Measurements from ENCODE around the gene RTN4R. TPM values are rescaled to one million over a fixed set of nuclear protein-coding genes. Genes with fewer than 3 reads are reported as not detected.

Gene RTN4R
- total and polyA plus RNA-seq, 3 donors from 2014 or later, result 2.1 to 6.1 (median 5.1) TPM

DNA sequence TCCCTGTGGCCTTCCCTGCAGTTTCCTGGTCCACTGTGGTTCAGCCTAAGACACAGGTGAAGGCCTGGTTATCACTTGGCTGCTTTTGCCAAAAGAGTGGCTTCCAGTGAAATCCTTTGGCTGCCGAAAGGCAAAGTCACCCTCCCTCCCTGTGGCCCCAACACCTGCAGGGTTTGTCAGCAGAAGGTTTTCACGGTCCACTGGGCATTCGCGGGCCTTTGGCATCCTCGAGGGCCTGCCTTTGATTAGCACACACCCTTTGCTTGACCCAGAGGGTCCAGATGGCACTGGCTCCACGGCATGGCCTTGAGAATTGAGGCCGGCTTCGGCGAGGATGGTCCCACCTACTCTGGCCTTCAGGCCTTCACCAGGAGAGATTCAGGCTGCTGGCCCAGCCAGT lies 35.3 kb downstream of the RTN4R start:
- Histone ChIP-seq H3K4me3 (no peak overlapping the region), H3K4me1 (peaks cover 4% of the 10 kb centered on the region), H3K27ac (no peak overlapping the region), H3K9me3 (no peaks in the 10 kb centered on the region), H3K27me3 (no peaks in the 10 kb centered on the region), H3K36me3 (ENCODE audit: low read depth, missing control alignments) (no peaks in the 10 kb centered on the region)
- WGBS, 2 donors, result 71% methylated on average over 9 of the region's 9 CpGs; no CpG with 5 or more reads in 1 of the 2 donors
- no peak for DNase-seq
- TF ChIP-seq, protein P1, sequence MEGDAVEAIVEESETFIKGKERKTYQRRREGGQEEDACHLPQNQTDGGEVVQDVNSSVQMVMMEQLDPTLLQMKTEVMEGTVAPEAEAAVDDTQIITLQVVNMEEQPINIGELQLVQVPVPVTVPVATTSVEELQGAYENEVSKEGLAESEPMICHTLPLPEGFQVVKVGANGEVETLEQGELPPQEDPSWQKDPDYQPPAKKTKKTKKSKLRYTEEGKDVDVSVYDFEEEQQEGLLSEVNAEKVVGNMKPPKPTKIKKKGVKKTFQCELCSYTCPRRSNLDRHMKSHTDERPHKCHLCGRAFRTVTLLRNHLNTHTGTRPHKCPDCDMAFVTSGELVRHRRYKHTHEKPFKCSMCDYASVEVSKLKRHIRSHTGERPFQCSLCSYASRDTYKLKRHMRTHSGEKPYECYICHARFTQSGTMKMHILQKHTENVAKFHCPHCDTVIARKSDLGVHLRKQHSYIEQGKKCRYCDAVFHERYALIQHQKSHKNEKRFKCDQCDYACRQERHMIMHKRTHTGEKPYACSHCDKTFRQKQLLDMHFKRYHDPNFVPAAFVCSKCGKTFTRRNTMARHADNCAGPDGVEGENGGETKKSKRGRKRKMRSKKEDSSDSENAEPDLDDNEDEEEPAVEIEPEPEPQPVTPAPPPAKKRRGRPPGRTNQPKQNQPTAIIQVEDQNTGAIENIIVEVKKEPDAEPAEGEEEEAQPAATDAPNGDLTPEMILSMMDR (IDR thresholded peaks at IDR 0.05), result no peak
- TF ChIP-seq POLR2A (IDR thresholded peaks at IDR 0.05), result no peak
- intact Hi-C loops (cut with DNase I; ENCODE audit: low total_unique reads), result no loop called here

DNA sequence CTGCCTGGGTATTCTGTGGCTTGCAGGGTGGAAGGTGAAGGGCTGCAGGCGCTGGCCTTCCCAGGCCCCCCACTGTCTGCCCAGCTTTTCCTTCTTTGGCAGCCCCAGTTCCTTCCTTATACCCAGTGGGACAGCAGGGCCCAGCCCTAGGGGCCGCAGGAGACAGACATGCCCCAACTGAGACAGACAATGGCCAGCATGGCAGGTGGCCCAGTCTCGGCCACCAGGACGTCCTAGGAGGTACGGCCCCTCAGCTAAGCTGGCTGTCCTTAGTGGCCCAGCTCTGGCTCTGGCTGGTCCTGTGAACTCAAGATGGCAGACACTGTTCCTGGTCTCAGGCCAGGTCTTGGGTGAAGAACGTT lies 35.9 kb downstream of the RTN4R start:
- no peaks in the 10 kb centered on the region for H3K9me3 ChIP-seq
- H3K27me3 ChIP-seq, result no peaks in the 10 kb centered on the region
- peaks cover 4% of the 10 kb centered on the region for H3K4me1 ChIP-seq
- no peak for DNase-seq
- H3K36me3 ChIP-seq (ENCODE audit: low read depth, missing control alignments), result no peaks in the 10 kb centered on the region
- no peak overlapping the region for H3K4me3 ChIP-seq
- intact Hi-C loops (cut with DNase I; ENCODE audit: low total_unique reads), result no loop called here
- WGBS, 2 donors, result 94 to 100% methylated on average over 2 to 6 of the region's 6 CpGs
- H3K27ac ChIP-seq, result no peak overlapping the region
- TF ChIP-seq, protein P1 (IDR thresholded peaks at IDR 0.05), result no peak
- no peak for TF ChIP-seq POLR2A (IDR thresholded peaks at IDR 0.05)

DNA sequence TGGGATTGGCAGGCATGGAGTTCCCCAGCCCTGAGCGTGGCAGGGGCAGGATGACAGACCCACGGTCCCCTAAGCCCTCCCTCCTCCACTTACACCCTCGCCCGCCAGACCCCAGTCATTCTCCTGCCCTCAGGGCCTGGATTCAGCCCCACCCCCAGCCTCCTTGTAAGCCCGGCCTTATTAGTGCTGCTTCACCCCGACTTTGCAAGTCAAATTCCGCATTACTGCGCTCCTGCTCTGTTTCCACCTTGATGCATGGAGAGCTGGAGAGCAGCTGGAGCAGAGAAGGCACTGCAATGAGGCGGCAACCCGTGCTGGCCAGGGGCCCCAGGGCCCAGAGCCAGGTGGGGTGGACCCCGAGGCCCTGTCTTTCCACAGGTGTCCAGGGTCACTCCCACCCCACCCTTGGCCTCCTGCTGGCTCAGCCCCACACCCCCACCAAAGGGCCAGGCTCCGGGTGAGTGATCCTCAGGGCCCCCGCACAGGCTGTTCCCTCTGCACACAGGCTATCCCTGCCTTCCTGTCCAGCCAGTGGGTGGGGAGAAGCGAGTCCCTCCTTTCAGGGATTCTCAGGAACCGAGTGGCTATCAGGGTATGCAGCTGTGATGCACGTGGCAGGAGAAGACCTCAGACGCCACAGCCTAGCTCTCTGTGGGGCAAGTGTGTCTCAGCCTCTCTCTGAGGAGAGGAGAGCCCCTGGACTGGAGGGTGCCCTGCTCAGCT lies 36.4 kb downstream of the RTN4R start:
- H3K4me1 ChIP-seq, result peaks cover 4% of the 10 kb centered on the region

DNA sequence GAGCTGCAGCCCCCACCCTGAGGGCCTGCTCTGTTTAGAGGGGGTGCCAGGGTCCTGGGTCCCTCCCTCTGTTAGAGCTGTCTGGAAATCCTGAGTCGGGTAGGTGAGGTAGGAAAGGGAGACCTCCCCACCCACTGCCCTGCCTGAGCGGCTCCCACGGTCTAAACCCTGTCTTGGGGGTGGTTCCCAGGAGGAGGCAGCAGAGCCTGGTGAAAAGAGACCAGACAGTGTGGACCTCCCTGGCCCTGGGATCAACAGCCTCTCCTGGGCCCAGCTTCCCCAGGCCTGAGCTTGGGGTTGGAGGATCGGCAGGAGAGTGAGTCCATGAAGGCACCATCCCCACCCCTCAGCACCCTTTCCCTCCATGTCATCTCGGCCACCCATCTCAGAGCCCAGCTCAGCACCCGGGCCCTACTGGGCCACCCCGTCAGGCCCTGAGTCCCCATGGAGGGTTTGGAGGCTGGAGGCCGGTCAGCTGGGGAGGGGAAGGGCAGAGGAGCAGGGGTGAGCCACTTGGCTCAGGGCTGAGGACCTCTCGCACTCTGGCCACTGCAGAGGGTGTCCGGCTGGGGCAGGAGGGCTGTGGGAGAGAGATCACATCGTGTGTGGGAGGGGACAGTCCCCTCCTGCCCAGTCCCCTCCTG lies 37.2 kb downstream of the RTN4R start:
- Histone ChIP-seq H3K27ac (no peak overlapping the region), H3K4me1 (peaks cover 4% of the 10 kb centered on the region), H3K9me3 (no peaks in the 10 kb centered on the region), H3K36me3 (ENCODE audit: low read depth, missing control alignments) (no peaks in the 10 kb centered on the region), H3K4me3 (no peak overlapping the region), H3K27me3 (no peaks in the 10 kb centered on the region)
- no peak for DNase-seq
- 85 to 91% methylated on average over 9 to 11 of the region's 11 CpGs for WGBS, 2 donors
- TF ChIP-seq, protein P1 (IDR thresholded peaks at IDR 0.05), result no peak
- TF ChIP-seq POLR2A (IDR thresholded peaks at IDR 0.05), result no peak
- intact Hi-C loops (cut with DNase I; ENCODE audit: low total_unique reads), result no loop called here

More for the DNA sequence above, 36.4 kb downstream of the RTN4R start:
- 83 to 96% methylated on average over 15 to 17 of the region's 17 CpGs for whole genome bisulfite sequencing, 2 donors
- no peaks in the 10 kb centered on the region for H3K36me3 ChIP-seq (ENCODE audit: low read depth, missing control alignments)
- no peak for DNase-seq
- no peak overlapping the region for H3K27ac ChIP-seq
- H3K27me3 ChIP-seq, result no peaks in the 10 kb centered on the region
- H3K9me3 ChIP-seq, result no peaks in the 10 kb centered on the region
- H3K4me3 ChIP-seq, result no peak overlapping the region
- intact Hi-C loops (cut with DNase I; ENCODE audit: low total_unique reads), result no loop called here
- TF ChIP-seq, protein P1 (IDR thresholded peaks at IDR 0.05), result no peak
- TF ChIP-seq POLR2A (IDR thresholded peaks at IDR 0.05), result no peak

Measured in testis (tissue), 3 donors.